Ovary (tissue), 9 donors: ENCODE results near the gene ADARB2. TPM values are rescaled to one million over a fixed set of nuclear protein-coding genes. Genes with fewer than 3 reads are reported as not detected.

Source experiments
- DNase-seq, 5 donors: peaks; one replicate each; pipeline ENCODE4 v3.0.0-alpha.2; 2019 to 2020
- H3K27ac ChIP-seq, 2 donors: fragments of 200-600 bp; one replicate each; pipeline versions ENCODE4 v1.5.1 to v1.8.0; 2019 to 2022
- H3K27me3 ChIP-seq: fragments of 200-600 bp; one replicate; pipeline ENCODE4 v1.8.0; 2022
- H3K36me3 ChIP-seq: fragments of 200-600 bp; sonication (generic); one replicate; pipeline ENCODE4 v1.5.1; 2019
- H3K4me1 ChIP-seq: one replicate; pipeline ENCODE4 v1.8.1; 2013; ENCODE audit warnings: mild to moderate bottlenecking, moderate library complexity; ENCODE audit not compliant: insufficient read depth
- H3K4me3 ChIP-seq: fragments of 200-600 bp; sonication (generic); one replicate; pipeline ENCODE4 v1.5.1; 2017
- H3K9me3 ChIP-seq, 2 donors: fragments of 200-600 bp in 1 of 2; sonication (generic) in 1 of 2; one replicate each; pipeline versions ENCODE4 v1.5.1 to v1.8.1; 2013 to 2019; ENCODE audit warnings: mild to moderate bottlenecking in 1 of 2, moderate library complexity in 1 of 2
- EP300 ChIP-seq: sonication (generic); formaldehyde crosslinking; IDR thresholded peaks from one replicate; pipeline ENCODE4 v1.6.1; 2017; ENCODE audit warnings: antibody characterized with exemption
- POLR2A ChIP-seq: fragments of 450-650 bp; IDR thresholded peaks from one replicate; pipeline ENCODE4 v1.6.1; 2017; ENCODE audit warnings: antibody characterized with exemption, mild to moderate bottlenecking, moderate library complexity
- WGBS, 3 donors: extraction: QIAGEN DNeasy Blood & Tissue Kit in 1 of 3; methylation state at CpG; one replicate each; pipeline versions ENCODE4 v1.1.5 to v1.1.7; 2013 to 2017; 5-methylcytosine and 5-hydroxymethylcytosine counted together
- intact Hi-C, 4 donors: fragments of 100-400 bp; cut with DNase I; formaldehyde crosslinking; loops; one replicate each; pipeline versions ENCODE4 v1.11.0 to v1.15.1; 2022 to 2023
- polyA plus RNA-seq, 2 donors: library from polyadenylated mRNA; stranded (reverse); fragments of 200-250 nt in 1 of 2; fragments of 350-450 nt in 1 of 2; fragmentation: Illumina TruSeq in 1 of 2; extraction: RNeasy Lipid Tissue Mini Kit (QIAGEN cat#74804) in 1 of 2; gene quantifications; one replicate each; pipeline ENCODE4 v1.2.3, GENCODE V29; 2013 to 2014
- total RNA-seq, 7 donors: library from RNA; depleted of rRNA in 2 of 7; stranded (reverse); fragments of >200 nt in 2 of 7; fragmentation: NEBNext Ultra II Directional in 3 of 7; extraction: Animal tissue kit (Norgen Biotek cat#: 25700) in 3 of 7; gene quantifications; one replicate each; pipeline versions ENCODE4 v1.1.0 to v1.2.4, GENCODE V29; 2016 to 2023
- TF ChIP-seq, protein P1 (sequence below), 3 donors: fragments of 450-650 bp in 2 of 3; fragments of 200-600 bp in 1 of 3; IDR thresholded peaks; one replicate each; pipeline versions ENCODE4 v1.5.1 to v1.8.0; 2016 to 2022; ENCODE audit warnings: antibody characterized with exemption in 3 of 3, mild to moderate bottlenecking in 1 of 3
- donor health status: DM: no; HTN: no; CAD: no; lungs with moderate emphysema.
- donor health status: DM: no; HTN: no; CAD: no.
- donor health status: Bipolar disorder and iron deficiency.
- donor health status: DM: yes; HTN: yes; CAD: no.
- donor health status: DM: no; HTN: no; CAD: no.
- donor health status: DM: yes; HTN: yes; CAD: no.

ADARB2 gene
- total and polyA plus RNA-seq, 9 donors = 0.12 to 2.0 (median 0.36) TPM; not detected in 2

DNA sequence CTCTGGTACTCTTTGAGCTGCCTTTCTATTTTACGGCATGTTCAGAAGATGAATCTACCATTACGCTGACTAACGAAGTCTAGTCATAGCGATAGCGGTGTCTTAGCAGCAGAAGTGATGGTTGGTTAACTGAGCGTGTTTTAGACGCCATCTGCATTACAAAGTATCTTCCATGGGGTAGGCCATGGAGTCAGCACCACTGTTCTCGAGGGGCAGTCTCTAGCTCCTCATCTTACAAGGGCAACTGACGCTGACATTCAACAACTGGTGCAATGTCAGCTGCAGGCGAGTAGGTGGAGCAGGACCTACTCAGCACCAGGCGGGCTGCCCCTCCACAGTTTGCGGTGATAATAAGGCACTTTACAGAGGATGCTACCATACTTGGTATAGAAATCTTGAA, 88.7 kb downstream of the ADARB2 start:
- H3K4me3 ChIP-seq = no peak overlapping the region
- no peak for DNase-seq
- H3K4me1 ChIP-seq = no peaks in the 10 kb centered on the region
- H3K27ac ChIP-seq = no peak overlapping the region
- no peaks in the 10 kb centered on the region for H3K36me3 ChIP-seq
- intact Hi-C loops = no loop called here
- TF ChIP-seq POLR2A = no peak
- TF ChIP-seq EP300 = no peak
- TF ChIP-seq, protein P1, sequence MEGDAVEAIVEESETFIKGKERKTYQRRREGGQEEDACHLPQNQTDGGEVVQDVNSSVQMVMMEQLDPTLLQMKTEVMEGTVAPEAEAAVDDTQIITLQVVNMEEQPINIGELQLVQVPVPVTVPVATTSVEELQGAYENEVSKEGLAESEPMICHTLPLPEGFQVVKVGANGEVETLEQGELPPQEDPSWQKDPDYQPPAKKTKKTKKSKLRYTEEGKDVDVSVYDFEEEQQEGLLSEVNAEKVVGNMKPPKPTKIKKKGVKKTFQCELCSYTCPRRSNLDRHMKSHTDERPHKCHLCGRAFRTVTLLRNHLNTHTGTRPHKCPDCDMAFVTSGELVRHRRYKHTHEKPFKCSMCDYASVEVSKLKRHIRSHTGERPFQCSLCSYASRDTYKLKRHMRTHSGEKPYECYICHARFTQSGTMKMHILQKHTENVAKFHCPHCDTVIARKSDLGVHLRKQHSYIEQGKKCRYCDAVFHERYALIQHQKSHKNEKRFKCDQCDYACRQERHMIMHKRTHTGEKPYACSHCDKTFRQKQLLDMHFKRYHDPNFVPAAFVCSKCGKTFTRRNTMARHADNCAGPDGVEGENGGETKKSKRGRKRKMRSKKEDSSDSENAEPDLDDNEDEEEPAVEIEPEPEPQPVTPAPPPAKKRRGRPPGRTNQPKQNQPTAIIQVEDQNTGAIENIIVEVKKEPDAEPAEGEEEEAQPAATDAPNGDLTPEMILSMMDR (IDR thresholded peaks at IDR 0.05) = no peak
- no peaks in the 10 kb centered on the region for H3K9me3 ChIP-seq
- 84 to 89% (median 87%) methylated on average over 12 of the region's 12 CpGs for WGBS, 3 donors
- no peaks in the 10 kb centered on the region for H3K27me3 ChIP-seq

- WGBS, 3 donors = 61 to 83% (median 65%) methylated on average over 5 of the region's 5 CpGs
- intact Hi-C loops = no loop called here
- Histone ChIP-seq H3K4me1 (no peaks in the 10 kb centered on the region), H3K27me3 (no peaks in the 10 kb centered on the region), H3K9me3 (no peaks in the 10 kb centered on the region), H3K36me3 (no peaks in the 10 kb centered on the region), H3K27ac (no peak overlapping the region), H3K4me3 (no peak overlapping the region)
- TF ChIP-seq EP300 (no peak), POLR2A (no peak)
- TF ChIP-seq, protein P1 (IDR thresholded peaks at IDR 0.05) = no peak
- no peak for DNase-seq
Observed at GRCh38 chr10:1646332-1646731, 91.0 kb downstream of the ADARB2 start.

DNA sequence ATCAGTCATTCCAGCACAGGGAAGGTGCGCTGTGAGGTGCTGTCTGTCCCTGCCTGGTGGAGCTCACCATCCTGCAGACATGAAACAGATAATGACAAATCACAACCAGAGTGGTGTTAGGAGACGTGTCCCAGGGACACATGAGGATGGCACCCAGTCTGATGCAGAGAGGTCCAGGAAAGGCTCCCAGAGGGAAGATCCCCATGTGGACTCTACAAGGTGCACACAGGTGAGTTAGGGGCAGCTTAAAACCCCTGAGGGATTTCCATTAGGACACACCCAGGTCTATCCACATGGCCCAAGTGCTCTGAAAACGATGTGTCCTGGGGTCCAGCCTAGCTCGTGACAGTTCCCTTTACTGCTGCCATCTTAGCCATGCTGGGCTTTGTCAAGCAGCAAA, 91.4 kb downstream of the ADARB2 start:
- Histone ChIP-seq H3K4me1 (no peaks in the 10 kb centered on the region), H3K4me3 (no peak overlapping the region), H3K27me3 (no peaks in the 10 kb centered on the region), H3K36me3 (no peaks in the 10 kb centered on the region), H3K27ac (no peak overlapping the region), H3K9me3 (no peaks in the 10 kb centered on the region)
- intact Hi-C loops = no loop called here
- WGBS, 3 donors = 63 to 77% (median 77%) methylated on average over 4 of the region's 4 CpGs
- TF ChIP-seq EP300 = no peak
- TF ChIP-seq, protein P1 (IDR thresholded peaks at IDR 0.05) = no peak
- no peak for TF ChIP-seq POLR2A
- no peak for DNase-seq

- no peak for DNase-seq
- H3K9me3 ChIP-seq = no peaks in the 10 kb centered on the region
Observed at GRCh38 chr10:1644191-1644711, 93.1 kb downstream of the ADARB2 start.

More at GRCh38 chr10:1644191-1644711, 93.1 kb downstream of the ADARB2 start:
- H3K27me3 ChIP-seq = no peaks in the 10 kb centered on the region
- intact Hi-C loops = no loop called here
- H3K4me1 ChIP-seq = no peaks in the 10 kb centered on the region
- H3K4me3 ChIP-seq = no peak overlapping the region
- H3K27ac ChIP-seq = no peak overlapping the region
- TF ChIP-seq POLR2A (no peak), EP300 (no peak)
- TF ChIP-seq, protein P1 (IDR thresholded peaks at IDR 0.05) = no peak
- WGBS, 3 donors = 77 to 85% (median 78%) methylated on average over 15 of the region's 15 CpGs
- H3K36me3 ChIP-seq = no peaks in the 10 kb centered on the region
